GM19463 (cell line): ENCODE data around the gene TRH.
"Not testable (repeated sequence)": the region's sequence is repeated elsewhere in the genome, so short reads cannot be mapped to it uniquely, and the experiment has no call there.

ENCODE experiments used
- ATAC-seq: cut with Tn5 transposase; IDR thresholded peaks from one replicate; pipeline ENCODE4 v1.9.1; 2021; ENCODE audit warnings: mild to moderate bottlenecking, moderate library complexity; ENCODE audit not compliant: unreplicated experiment

The TRH gene

GRCh38 chr3:130002666-130003598 is 28.4 kb downstream of the TRH start:
- ATAC-seq, result not testable (repeated sequence)

GRCh38 chr3:130010556-130010955 is 36.0 kb downstream of the TRH start:
- no peak for ATAC-seq

- ATAC-seq, result not testable (repeated sequence)
Observed at GRCh38 chr3:130012108-130012507, 37.6 kb downstream of the TRH start.

- ATAC-seq, result not testable (repeated sequence)
Observed at GRCh38 chr3:130013246-130013645, 38.7 kb downstream of the TRH start.

GRCh38 chr3:130014526-130014925 is 40.0 kb downstream of the TRH start:
- ATAC-seq, result no peak

GRCh38 chr3:130017661-130018060 is 43.1 kb downstream of the TRH start:
- not testable (repeated sequence) for ATAC-seq

- not testable (repeated sequence) for ATAC-seq
Observed at GRCh38 chr3:130026146-130026829, 51.8 kb downstream of the TRH start.

- ATAC-seq, result not testable (repeated sequence)
Observed at GRCh38 chr3:130027437-130027836, 52.9 kb downstream of the TRH start.
